Liver (tissue), 9 donors: ENCODE results near the gene PTPN12. TPM values are rescaled to one million over a fixed set of nuclear protein-coding genes. Genes with fewer than 3 reads are reported as not detected.

Source experiments
- DNase-seq: peaks from one replicate; pipeline ENCODE4 v3.0.0-alpha.2; 2017; ENCODE audit warnings: low spot score
- H3K27ac ChIP-seq, 2 donors: one replicate each; pipeline ENCODE4 v1.7.0; 2013; ENCODE audit warnings: inconsistent platforms in 2 of 2, low read length in 2 of 2, control low read depth in 1 of 2, low read depth in 1 of 2, mild to moderate bottlenecking in 1 of 2
- H3K27me3 ChIP-seq, 4 donors: one replicate each; pipeline versions ENCODE4 v1.6.1 to v1.7.0; 2013; ENCODE audit warnings: low read length in 3 of 4, inconsistent platforms in 1 of 4, mild to moderate bottlenecking in 1 of 4, moderate library complexity in 1 of 4; ENCODE audit not compliant: control insufficient read depth in 4 of 4, insufficient read depth in 4 of 4
- H3K36me3 ChIP-seq, 4 donors: one replicate each; pipeline versions ENCODE4 v1.6.1 to v1.7.0; 2013; ENCODE audit warnings: low read length in 3 of 4, mild to moderate bottlenecking in 3 of 4, low read depth in 1 of 4, moderate library complexity in 1 of 4; ENCODE audit not compliant: control insufficient read depth in 4 of 4, insufficient read depth in 3 of 4
- H3K4me1 ChIP-seq, 4 donors: one replicate each; pipeline versions ENCODE4 v1.6.1 to v1.7.0; 2013; ENCODE audit warnings: low read length in 3 of 4, mild to moderate bottlenecking in 3 of 4, moderate library complexity in 1 of 4; ENCODE audit not compliant: control insufficient read depth in 4 of 4, insufficient read depth in 4 of 4
- H3K4me3 ChIP-seq, 3 donors: one replicate each; pipeline versions ENCODE4 v1.6.1 to v1.7.0; 2013; ENCODE audit warnings: low read length in 3 of 3, control low read depth in 1 of 3, low read depth in 1 of 3, mild to moderate bottlenecking in 1 of 3
- H3K9ac ChIP-seq, 2 donors: one replicate each; pipeline ENCODE4 v1.7.0; 2013; ENCODE audit warnings: low read length in 2 of 2, mild to moderate bottlenecking in 2 of 2, moderate library complexity in 2 of 2, control low read depth in 1 of 2, low read depth in 1 of 2
- H3K9me3 ChIP-seq, 4 donors: one replicate each; pipeline versions ENCODE4 v1.6.1 to v1.7.0; 2013; ENCODE audit warnings: low read length in 3 of 4; ENCODE audit not compliant: control insufficient read depth in 4 of 4
- FOXA2 ChIP-seq: IDR thresholded peaks from 2 replicates; pipeline ENCODE4 v1.6.1; 2016; ENCODE audit warnings: antibody characterized with exemption
- GABPA ChIP-seq, 2 donors: IDR thresholded peaks in 1 of 2; conservative IDR thresholded peaks in 1 of 2; 2 replicates each; pipeline ENCODE4 v1.6.1; 2016; ENCODE audit warnings: antibody characterized with exemption in 2 of 2, mild to moderate bottlenecking in 1 of 2, moderate library complexity in 1 of 2
- HNF4A ChIP-seq, 2 donors: conservative IDR thresholded peaks; 2 replicates each; pipeline ENCODE4 v1.6.1; 2016; ENCODE audit warnings: antibody characterized with exemption in 2 of 2, mild to moderate bottlenecking in 2 of 2
- HNF4G ChIP-seq: IDR thresholded peaks from 2 replicates; pipeline ENCODE4 v1.6.1; 2016; ENCODE audit warnings: antibody characterized with exemption
- JUND ChIP-seq, 2 donors: IDR thresholded peaks; 2 replicates each; pipeline ENCODE4 v1.6.1; 2016; ENCODE audit warnings: antibody characterized with exemption in 2 of 2
- NR2F2 ChIP-seq: IDR thresholded peaks from 2 replicates; pipeline ENCODE4 v1.6.1; 2016; ENCODE audit warnings: antibody characterized with exemption
- RAD21 ChIP-seq, 2 donors: IDR thresholded peaks; 2 replicates each; pipeline ENCODE4 v1.6.1; 2016; ENCODE audit warnings: antibody characterized with exemption in 2 of 2, mild to moderate bottlenecking in 2 of 2
- RXRA ChIP-seq, 2 donors: IDR thresholded peaks; 2 replicates each; pipeline ENCODE4 v1.6.1; 2017 to 2018; ENCODE audit warnings: antibody characterized with exemption in 2 of 2, mild to moderate bottlenecking in 1 of 2
- SP1 ChIP-seq: IDR thresholded peaks from 2 replicates; pipeline ENCODE4 v1.6.1; 2018; ENCODE audit warnings: antibody characterized with exemption, mild to moderate bottlenecking
- TAF1 ChIP-seq: conservative IDR thresholded peaks from 2 replicates; pipeline ENCODE4 v1.6.1; 2016; ENCODE audit warnings: antibody characterized with exemption, mild to moderate bottlenecking
- WGBS: extraction: QIAGEN DNeasy Blood & Tissue Kit; methylation state at CpG from one replicate; pipeline ENCODE4 v1.1.7; 2013; 5-methylcytosine and 5-hydroxymethylcytosine counted together
- polyA plus RNA-seq, 2 donors: library from polyadenylated mRNA; stranded (reverse) in 1 of 2; unstranded in 1 of 2; fragments of 200-250 nt in 1 of 2; fragments of >200 nt in 1 of 2; fragmentation: Nextera tagmentation in 1 of 2; extraction: Ambion mirVana in 1 of 2; gene quantifications; one replicate each; pipeline versions ENCODE4 v1.2.1 to v1.2.3, GENCODE V29; 2013 to 2015
- total RNA-seq, 2 donors: library from RNA; depleted of rRNA; stranded (reverse); fragments of >200 nt; gene quantifications; one replicate each; pipeline ENCODE4 v1.2.3, GENCODE V29; 2014
- TF ChIP-seq, protein P1 (sequence below): IDR thresholded peaks from 2 replicates; pipeline ENCODE4 v1.6.1; 2016; ENCODE audit warnings: antibody characterized with exemption, mild to moderate bottlenecking
- TF ChIP-seq, protein P2 (sequence below): fragments of 150-350 bp; IDR thresholded peaks from 2 replicates; pipeline ENCODE4 v1.5.1; 2017; ENCODE audit warnings: improper control_type of control experiment, low read depth, low read length; ENCODE audit not compliant: missing input control
- TF ChIP-seq, protein P3 (sequence below): IDR thresholded peaks from 2 replicates; pipeline ENCODE4 v1.6.1; 2016; ENCODE audit warnings: antibody characterized with exemption
- TF ChIP-seq, protein P4 (sequence below): IDR thresholded peaks from 2 replicates; pipeline ENCODE4 v1.6.1; 2016; ENCODE audit warnings: antibody characterized with exemption
- TF ChIP-seq, protein P5 (sequence below): IDR thresholded peaks from 2 replicates; pipeline ENCODE4 v1.6.1; 2016; ENCODE audit warnings: antibody characterized with exemption
- donor health status: healthy.
- donor health status: healthy.
- donor health status: healthy.
- donor health status: healthy.
- donor health status: healthy.

Gene PTPN12
- total and polyA plus RNA-seq, 4 donors = 10.1 to 18.6 (median 15.3) TPM

DNA sequence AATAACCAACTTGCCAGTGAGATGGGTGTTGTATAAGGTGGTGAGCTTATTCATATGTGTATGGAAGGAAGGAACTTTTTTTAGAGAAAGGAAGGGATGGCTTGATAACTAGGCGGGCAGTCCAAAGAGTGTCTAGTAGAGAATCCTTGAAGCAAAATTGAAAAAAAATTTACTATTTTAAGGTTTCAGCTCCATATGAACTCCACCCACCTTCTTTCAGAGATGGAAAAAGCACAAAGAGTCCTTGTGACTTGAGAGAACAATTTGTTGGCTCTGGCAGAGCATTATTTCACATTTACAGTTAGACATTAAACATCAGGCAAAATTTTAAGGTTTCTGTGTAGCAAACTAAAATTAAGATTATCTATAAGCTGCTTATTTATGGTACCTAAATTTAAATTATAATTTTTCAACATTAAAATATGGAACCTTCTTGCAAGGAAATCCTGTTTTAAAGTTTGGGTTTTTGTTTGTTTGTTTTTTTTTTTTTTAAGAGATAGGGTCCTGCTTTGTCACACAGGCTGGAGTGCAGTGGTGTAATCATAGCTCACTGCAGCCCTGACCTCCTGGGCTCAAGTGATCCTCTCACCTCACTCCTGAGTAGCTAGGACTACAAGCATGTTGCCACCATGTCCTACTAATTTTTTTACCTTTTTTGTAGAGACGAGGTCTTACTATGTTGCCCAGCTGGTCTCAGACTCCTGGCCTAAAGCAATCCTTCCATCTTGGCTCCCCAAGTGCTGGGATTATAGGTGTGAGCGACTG lies 12.2 kb downstream of the PTPN12 start:
- Histone ChIP-seq H3K9me3 (no peaks in the 10 kb centered on the region), H3K27me3 (no peaks in the 10 kb centered on the region), H3K36me3 (no peaks in the 10 kb centered on the region), H3K4me1 (peaks cover 0 to 2% (median 0%) of the 10 kb centered on the region in 4 donors), H3K4me3 (no peak overlapping the region), H3K9ac (no peak overlapping the region), H3K27ac (no peak overlapping the region)
- no peak for DNase-seq
- 89% methylated on average over 3 of the region's 3 CpGs for WGBS
- TF ChIP-seq, protein P1, sequence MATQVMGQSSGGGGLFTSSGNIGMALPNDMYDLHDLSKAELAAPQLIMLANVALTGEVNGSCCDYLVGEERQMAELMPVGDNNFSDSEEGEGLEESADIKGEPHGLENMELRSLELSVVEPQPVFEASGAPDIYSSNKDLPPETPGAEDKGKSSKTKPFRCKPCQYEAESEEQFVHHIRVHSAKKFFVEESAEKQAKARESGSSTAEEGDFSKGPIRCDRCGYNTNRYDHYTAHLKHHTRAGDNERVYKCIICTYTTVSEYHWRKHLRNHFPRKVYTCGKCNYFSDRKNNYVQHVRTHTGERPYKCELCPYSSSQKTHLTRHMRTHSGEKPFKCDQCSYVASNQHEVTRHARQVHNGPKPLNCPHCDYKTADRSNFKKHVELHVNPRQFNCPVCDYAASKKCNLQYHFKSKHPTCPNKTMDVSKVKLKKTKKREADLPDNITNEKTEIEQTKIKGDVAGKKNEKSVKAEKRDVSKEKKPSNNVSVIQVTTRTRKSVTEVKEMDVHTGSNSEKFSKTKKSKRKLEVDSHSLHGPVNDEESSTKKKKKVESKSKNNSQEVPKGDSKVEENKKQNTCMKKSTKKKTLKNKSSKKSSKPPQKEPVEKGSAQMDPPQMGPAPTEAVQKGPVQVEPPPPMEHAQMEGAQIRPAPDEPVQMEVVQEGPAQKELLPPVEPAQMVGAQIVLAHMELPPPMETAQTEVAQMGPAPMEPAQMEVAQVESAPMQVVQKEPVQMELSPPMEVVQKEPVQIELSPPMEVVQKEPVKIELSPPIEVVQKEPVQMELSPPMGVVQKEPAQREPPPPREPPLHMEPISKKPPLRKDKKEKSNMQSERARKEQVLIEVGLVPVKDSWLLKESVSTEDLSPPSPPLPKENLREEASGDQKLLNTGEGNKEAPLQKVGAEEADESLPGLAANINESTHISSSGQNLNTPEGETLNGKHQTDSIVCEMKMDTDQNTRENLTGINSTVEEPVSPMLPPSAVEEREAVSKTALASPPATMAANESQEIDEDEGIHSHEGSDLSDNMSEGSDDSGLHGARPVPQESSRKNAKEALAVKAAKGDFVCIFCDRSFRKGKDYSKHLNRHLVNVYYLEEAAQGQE = no peak
- TF ChIP-seq TAF1 (no peak), SP1 (no peak), NR2F2 (no peak), HNF4A (conservative IDR thresholded peaks at IDR 0.05) (no peak), RXRA (IDR thresholded peaks at IDR 0.05) (no peak), JUND (IDR thresholded peaks at IDR 0.05) (no peak), RAD21 (IDR thresholded peaks at IDR 0.05) (no peak), GABPA (IDR thresholded peaks at IDR 0.05 in 1 of 2, conservative IDR thresholded peaks at IDR 0.05 in 1 of 2) (no peak)
- TF ChIP-seq, protein P2, sequence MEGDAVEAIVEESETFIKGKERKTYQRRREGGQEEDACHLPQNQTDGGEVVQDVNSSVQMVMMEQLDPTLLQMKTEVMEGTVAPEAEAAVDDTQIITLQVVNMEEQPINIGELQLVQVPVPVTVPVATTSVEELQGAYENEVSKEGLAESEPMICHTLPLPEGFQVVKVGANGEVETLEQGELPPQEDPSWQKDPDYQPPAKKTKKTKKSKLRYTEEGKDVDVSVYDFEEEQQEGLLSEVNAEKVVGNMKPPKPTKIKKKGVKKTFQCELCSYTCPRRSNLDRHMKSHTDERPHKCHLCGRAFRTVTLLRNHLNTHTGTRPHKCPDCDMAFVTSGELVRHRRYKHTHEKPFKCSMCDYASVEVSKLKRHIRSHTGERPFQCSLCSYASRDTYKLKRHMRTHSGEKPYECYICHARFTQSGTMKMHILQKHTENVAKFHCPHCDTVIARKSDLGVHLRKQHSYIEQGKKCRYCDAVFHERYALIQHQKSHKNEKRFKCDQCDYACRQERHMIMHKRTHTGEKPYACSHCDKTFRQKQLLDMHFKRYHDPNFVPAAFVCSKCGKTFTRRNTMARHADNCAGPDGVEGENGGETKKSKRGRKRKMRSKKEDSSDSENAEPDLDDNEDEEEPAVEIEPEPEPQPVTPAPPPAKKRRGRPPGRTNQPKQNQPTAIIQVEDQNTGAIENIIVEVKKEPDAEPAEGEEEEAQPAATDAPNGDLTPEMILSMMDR = no peak
- TF ChIP-seq, protein P3, sequence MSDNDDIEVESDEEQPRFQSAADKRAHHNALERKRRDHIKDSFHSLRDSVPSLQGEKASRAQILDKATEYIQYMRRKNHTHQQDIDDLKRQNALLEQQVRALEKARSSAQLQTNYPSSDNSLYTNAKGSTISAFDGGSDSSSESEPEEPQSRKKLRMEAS = no peak

DNA sequence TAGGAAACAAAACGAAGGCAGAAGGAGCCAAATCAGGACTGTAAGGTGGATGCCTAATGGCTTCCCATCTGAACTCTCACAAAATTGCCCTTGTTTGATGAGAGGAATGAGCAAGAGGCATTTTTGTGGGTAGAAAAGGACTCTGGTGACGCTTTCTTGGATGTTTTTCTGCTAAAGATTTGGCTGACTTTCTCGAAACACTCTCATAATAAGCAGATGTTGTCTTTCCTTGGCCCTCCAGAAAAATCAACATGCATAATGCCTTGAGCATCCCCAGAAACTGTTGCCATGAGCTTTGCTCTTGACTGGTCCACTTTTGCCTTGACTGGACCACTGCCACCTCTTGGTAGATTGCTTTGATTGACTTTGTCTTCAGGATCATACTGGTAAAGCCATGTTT lies 13.5 kb downstream of the PTPN12 start:
- Histone ChIP-seq H3K36me3 (no peaks in the 10 kb centered on the region), H3K4me3 (no peak overlapping the region), H3K4me1 (no peaks in the 10 kb centered on the region), H3K27me3 (no peaks in the 10 kb centered on the region), H3K9me3 (no peaks in the 10 kb centered on the region), H3K27ac (no peak overlapping the region), H3K9ac (no peak overlapping the region)
- 91% methylated on average over 3 of the region's 3 CpGs for WGBS
- TF ChIP-seq HNF4A (conservative IDR thresholded peaks at IDR 0.05) (no peak), SP1 (no peak), HNF4G (no peak), FOXA2 (no peak), GABPA (IDR thresholded peaks at IDR 0.05 in 1 of 2, conservative IDR thresholded peaks at IDR 0.05 in 1 of 2) (no peak), NR2F2 (no peak)
- TF ChIP-seq, protein P1 = no peak
- TF ChIP-seq, protein P4, sequence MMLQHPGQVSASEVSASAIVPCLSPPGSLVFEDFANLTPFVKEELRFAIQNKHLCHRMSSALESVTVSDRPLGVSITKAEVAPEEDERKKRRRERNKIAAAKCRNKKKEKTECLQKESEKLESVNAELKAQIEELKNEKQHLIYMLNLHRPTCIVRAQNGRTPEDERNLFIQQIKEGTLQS = no peak
- TF ChIP-seq, protein P5, sequence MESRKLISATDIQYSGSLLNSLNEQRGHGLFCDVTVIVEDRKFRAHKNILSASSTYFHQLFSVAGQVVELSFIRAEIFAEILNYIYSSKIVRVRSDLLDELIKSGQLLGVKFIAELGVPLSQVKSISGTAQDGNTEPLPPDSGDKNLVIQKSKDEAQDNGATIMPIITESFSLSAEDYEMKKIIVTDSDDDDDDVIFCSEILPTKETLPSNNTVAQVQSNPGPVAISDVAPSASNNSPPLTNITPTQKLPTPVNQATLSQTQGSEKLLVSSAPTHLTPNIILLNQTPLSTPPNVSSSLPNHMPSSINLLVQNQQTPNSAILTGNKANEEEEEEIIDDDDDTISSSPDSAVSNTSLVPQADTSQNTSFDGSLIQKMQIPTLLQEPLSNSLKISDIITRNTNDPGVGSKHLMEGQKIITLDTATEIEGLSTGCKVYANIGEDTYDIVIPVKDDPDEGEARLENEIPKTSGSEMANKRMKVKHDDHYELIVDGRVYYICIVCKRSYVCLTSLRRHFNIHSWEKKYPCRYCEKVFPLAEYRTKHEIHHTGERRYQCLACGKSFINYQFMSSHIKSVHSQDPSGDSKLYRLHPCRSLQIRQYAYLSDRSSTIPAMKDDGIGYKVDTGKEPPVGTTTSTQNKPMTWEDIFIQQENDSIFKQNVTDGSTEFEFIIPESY = no peak
- TF ChIP-seq, protein P2 = no peak
- no peak for DNase-seq
